Measurements from ENCODE around the gene NDUFS1.

Gene NDUFS1

GRCh38 chr2:206204710-206205109 is 45.5 kb upstream of the NDUFS1 start:
- TF ChIP-seq ZNF70 (CRISPR knock-in tag; IDR thresholded peaks at IDR 0.05): no peak
- no peak for TF ChIP-seq TCF4 (CRISPR knock-in tag; IDR thresholded peaks at IDR 0.05; ENCODE audit: borderline replicate concordance)
- no peak for TF ChIP-seq CSRNP3 (CRISPR knock-in tag; IDR thresholded peaks at IDR 0.05)
- no peak for TF ChIP-seq CREB5 (CRISPR knock-in tag; IDR thresholded peaks at IDR 0.05; ENCODE audit: low read depth)
- no peak for TF ChIP-seq ISL1 (CRISPR knock-in tag; IDR thresholded peaks at IDR 0.05)
- no peak for TF ChIP-seq TSHZ2 (CRISPR knock-in tag; IDR thresholded peaks at IDR 0.05)
- no peak for TF ChIP-seq ZNF8 (CRISPR knock-in tag; IDR thresholded peaks at IDR 0.05)
- TF ChIP-seq SNAI2 (CRISPR knock-in tag; IDR thresholded peaks at IDR 0.05): no peak
- ATAC-seq: no peak

DNA sequence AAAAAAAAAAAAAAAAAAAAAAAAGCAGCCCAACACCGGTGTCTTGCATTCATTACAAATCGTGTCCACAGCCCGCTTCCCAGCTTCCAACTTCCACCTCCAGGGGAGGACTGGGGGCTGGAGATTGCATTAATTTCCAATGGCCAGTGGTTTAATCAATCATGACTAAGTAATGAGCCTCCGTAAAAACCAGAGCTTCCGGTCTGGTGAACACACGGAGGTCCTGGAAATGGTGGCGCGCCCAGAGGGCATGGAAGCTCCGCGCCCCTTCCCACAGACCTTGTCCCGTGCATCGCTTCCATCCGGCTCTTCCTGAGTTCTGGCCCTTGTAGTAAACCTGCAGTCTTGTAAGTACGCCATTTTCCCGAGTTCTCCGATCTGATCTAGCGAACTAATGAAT is 44.1 kb upstream of the NDUFS1 start:
- no peak for ATAC-seq
- no peak for TF ChIP-seq TCF4 (CRISPR knock-in tag; IDR thresholded peaks at IDR 0.05; ENCODE audit: borderline replicate concordance)

DNA sequence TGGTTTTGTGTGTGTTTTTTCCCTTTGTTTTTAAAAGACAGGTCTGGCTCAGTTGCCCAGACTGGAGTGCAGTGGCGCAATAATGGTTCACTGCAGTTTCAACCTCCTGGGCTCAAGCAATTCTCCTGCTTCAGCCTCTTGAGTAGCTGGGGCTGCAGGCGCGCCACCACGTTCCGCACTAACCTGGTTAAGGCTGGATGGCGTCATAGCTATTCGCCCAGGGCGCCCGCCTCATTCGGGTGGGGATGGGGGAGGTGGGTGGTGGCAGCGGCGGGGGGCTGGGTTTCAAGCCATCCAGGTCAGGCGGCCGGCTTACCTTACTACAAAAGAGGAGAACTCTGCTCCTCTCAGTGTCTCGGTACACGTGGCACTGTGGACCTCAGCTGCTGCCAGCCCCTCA is 43.2 kb upstream of the NDUFS1 start:
- ATAC-seq: no peak
- no peak for TF ChIP-seq ZC3H10 (CRISPR knock-in tag; IDR thresholded peaks at IDR 0.05)

- no peak for ATAC-seq
- TF ChIP-seq ZNF8 (CRISPR knock-in tag; IDR thresholded peaks at IDR 0.05): no peak
- TF ChIP-seq PPARA (CRISPR knock-in tag; IDR thresholded peaks at IDR 0.05; ENCODE audit: borderline replicate concordance): no peak
- TF ChIP-seq ZFP30 (CRISPR knock-in tag; IDR thresholded peaks at IDR 0.05): no peak
- TF ChIP-seq TCF4 (CRISPR knock-in tag; IDR thresholded peaks at IDR 0.05; ENCODE audit: borderline replicate concordance): no peak
- no peak for TF ChIP-seq ARNTL (CRISPR knock-in tag; IDR thresholded peaks at IDR 0.05; ENCODE audit: borderline replicate concordance, low read depth)
- TF ChIP-seq ESRRG (CRISPR knock-in tag; IDR thresholded peaks at IDR 0.05): no peak
- TF ChIP-seq TSHZ2 (CRISPR knock-in tag; IDR thresholded peaks at IDR 0.05): no peak
- TF ChIP-seq, protein P1, sequence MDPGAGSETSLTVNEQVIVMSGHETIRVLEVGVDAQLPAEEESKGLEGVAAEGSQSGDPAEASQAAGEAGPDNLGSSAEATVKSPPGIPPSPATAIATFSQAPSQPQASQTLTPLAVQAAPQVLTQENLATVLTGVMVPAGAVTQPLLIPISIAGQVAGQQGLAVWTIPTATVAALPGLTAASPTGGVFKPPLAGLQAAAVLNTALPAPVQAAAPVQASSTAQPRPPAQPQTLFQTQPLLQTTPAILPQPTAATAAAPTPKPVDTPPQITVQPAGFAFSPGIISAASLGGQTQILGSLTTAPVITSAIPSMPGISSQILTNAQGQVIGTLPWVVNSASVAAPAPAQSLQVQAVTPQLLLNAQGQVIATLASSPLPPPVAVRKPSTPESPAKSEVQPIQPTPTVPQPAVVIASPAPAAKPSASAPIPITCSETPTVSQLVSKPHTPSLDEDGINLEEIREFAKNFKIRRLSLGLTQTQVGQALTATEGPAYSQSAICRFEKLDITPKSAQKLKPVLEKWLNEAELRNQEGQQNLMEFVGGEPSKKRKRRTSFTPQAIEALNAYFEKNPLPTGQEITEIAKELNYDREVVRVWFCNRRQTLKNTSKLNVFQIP (CRISPR knock-in tag; IDR thresholded peaks at IDR 0.05; ENCODE audit: borderline replicate concordance, low read depth): no peak
- TF ChIP-seq RARB (CRISPR knock-in tag; IDR thresholded peaks at IDR 0.05): no peak
- TF ChIP-seq CSRNP3 (CRISPR knock-in tag; IDR thresholded peaks at IDR 0.05): no peak
- no peak for TF ChIP-seq CSDC2 (CRISPR knock-in tag; IDR thresholded peaks at IDR 0.05)
- no peak for TF ChIP-seq TOX (CRISPR knock-in tag; IDR thresholded peaks at IDR 0.05; ENCODE audit: borderline replicate concordance)
- no peak for TF ChIP-seq ZC3H10 (CRISPR knock-in tag; IDR thresholded peaks at IDR 0.05)
- no peak for TF ChIP-seq ZNF70 (CRISPR knock-in tag; IDR thresholded peaks at IDR 0.05)
- TF ChIP-seq PATZ1 (CRISPR knock-in tag; IDR thresholded peaks at IDR 0.05; ENCODE audit: borderline replicate concordance): no peak
- TF ChIP-seq ISL1 (CRISPR knock-in tag; IDR thresholded peaks at IDR 0.05): no peak
- no peak for TF ChIP-seq ZFP3 (CRISPR knock-in tag; IDR thresholded peaks at IDR 0.05)
- no peak for TF ChIP-seq GLIS3 (CRISPR knock-in tag; IDR thresholded peaks at IDR 0.05)
- no peak for TF ChIP-seq OSR1 (CRISPR knock-in tag; IDR thresholded peaks at IDR 0.05)
These were observed 42.0 kb upstream of the NDUFS1 start for GRCh38 chr2:206201075-206201848.
